CD4-positive, alpha-beta T cell treated with Interferon gamma for 1 hour (primary cell): ENCODE measurements around the gene TCFL5.
"Not testable (repeated sequence)": the region's sequence is repeated elsewhere in the genome, so short reads cannot be mapped to it uniquely, and the experiment has no call there.

Experiments used
- DNase-seq: peaks from one replicate; pipeline ENCODE4 v3.0.0-alpha.2; 2020

Gene TCFL5

DNA sequence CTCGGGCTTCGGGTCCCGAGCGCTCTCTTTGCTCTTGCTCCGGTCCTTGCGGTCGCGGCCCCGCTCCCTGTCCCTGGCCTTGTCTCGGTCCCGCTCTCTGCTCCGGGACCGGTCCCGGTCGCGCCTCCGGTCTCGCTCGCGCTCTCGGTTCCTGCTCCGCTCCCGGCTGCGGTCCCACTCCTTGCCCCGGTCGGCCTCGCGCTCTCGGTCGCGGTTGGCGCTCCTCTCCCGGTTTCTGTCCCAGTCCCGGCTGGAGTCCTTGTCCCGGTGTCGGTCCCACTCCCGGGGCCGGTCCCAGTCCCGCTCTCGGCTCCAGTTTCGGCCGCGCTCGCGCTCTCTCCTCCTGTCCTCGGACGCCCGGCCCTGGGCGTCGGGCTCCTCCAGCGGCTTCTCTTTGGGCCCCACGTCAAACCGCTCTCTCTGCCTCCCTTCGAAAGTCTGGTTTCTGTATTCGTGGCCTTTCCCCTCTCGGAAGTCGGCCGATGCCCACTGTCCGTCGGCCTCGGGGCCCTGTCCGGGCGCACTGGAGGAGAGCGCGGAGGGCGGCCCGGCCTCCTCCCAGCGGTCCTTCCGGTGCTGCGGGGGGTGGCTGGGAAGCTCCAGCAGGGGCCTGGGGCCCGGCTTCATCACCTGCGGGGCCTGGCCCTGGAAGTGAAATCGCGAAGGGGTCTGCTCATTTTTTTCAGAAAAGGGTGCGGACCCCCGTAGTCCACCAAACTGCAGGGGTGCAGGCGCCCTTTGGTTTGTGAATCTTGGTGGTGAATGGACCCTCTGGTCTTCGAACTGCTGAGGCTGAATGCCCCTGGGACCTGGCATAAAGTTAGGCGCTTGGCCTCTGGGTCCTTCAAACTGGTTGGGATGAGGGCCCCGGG is 17.9 kb upstream of the TCFL5 start:
- DNase-seq, result no peak

DNA sequence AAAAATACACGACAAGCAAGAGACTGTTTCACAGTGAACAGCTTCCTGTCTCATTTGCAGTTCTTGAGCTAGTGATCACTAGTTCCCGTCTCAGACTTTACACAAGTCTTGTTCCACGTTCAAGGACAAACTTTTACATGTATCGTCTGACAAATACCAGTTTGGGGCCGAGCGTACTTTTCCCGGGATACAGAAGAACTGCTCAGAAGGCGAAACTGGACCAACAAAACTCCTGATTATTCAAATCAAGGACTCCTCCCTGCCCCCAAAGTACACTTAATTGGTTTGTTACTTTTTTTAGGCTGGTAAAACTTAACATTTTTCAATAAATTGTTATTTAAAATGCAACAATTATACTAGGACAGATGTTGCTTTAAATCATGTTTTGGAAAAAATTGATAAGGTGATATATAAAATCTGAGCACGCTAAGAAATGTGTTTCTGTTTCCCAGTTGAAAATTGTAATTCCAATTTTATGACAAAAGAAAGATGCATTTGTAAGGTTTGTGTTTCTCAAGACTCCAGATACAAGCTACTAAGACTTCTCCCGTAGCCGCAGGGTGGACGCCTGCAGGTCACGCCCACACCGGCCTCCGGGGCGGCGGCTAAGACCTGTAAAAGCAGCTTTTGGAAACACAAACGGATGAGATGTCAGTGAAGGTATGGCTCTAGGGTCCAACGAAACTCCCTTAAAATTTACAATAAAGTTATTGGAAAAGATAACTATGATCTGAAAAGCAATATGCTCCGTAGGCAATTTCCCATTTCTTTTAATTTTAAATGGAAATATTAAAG is 16.8 kb upstream of the TCFL5 start:
- no peak for DNase-seq

DNA sequence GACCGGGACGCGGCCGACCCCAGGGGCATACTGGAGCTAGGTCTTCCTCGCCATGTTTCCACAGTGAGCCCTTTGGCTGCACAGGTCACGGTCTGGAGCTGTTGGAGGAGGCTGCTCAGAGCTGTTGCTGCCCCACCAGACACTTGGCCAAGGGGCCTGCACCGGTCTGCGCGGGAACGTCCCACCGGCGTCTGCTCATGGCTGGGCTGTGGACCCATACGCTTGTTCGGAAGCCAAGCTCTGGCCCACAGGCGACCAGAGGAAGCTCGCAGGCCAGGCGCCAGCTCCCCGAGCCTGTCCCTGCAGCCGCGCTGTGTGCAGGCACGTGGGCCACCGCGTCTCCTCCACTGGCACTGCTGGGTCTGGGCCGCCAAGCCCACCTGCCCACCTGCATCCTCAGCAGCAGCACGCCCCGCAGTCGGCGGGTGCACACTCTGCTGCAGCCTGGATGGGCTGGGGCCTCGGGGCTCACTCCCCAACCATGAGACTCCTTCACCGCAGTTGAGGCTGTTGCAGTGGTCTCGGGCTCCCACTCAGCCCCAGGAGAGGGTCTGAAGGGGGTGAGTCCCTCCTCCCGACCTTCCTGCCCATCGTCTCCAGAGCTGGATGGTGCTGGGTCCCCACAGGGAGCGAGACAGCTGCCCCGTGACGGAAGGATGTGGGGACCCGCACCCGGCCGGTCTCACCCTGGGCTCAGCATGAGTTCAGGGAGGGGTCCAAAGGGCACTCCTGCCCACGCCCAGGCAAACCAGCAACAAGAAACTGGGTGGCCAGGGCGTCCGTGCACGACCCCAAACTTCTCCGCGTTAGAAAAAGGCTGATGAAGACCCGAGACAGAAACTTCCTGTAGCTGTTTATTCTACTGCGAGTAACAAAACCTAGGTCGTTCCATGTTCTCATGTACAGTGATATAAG is 15.5 kb upstream of the TCFL5 start:
- no peak for DNase-seq

DNA sequence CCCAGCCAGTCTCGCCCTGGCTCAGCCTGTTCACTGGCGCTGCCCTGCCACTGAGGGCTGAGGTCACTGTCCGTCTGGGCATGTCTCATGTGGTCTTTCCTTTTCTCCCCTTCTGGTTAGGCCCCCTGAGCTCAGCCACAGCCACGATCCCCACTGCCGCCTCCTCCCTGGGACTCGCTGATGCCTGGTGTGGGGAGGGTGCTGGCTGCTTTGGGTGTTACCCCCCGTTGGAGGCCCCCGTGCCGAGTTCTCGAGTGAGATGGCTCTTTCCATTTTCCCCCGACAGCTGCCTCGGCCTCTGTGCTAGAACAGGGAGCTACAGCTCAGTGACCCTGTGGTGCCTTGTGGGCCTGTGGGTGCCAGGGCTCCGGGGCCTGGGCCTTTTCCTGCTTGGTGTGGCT is 14.9 kb upstream of the TCFL5 start:
- DNase-seq, result no peak

DNA sequence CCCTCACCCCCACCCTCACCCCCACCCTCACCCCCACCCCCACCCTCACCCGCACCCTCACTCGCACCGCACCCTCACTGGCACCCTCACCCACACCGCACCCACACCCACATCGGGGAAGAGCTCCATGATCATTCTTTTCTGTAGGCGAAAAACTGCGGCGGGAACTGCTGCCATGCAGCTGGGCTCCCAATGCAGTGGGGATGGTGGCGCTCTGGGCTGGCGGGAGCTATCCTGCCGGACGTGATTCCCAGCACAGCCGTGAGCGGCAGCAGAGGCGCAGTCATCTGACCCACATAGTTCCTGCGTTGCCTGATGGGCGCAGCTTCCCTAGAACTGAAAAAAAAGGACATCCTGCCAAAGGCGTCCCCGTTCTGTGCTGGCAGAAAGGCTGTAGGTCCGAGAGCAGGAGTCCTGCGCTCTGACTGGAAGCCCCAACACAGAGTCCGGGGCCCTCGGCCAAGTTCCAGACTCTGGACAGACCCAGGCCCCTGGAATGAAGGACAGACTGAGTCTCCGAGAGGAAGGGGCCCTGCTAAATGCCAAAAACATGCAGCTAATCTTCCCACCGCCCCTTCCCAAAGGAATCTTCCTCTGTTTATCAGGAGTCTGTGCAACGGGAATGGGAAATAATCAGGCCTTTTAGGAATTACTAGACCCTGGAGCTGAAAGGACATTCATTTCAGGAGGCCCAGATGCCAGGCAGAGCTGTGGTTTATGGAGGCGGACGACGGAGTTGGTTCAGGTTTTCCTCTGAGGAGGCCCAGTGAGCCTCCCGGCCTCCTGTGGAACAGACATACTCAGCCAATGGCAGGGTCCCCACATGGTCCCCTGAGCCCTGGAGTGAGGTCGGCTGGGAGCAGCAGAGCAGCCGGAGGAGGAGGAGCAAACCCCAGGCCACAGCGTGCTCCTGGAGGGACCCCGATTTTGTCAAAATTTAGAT is 14.1 kb upstream of the TCFL5 start:
- no peak for DNase-seq

DNA sequence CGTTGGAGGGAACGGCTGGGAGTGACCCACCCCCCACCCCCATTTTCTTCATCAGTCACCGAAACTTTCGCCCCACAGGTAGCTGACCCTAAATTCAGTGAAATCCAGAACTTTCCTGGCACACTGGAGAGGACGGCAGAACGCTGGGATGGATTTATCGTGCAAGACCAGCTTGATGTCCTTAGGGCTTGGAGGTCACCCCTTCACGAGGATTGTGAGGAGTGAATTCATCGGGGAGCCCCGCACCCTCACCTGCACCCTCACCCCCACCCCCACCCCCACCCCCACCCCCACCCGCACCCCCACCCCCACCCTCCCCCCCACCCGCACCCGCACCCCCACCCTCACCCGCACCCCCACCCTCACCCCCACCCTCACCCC is 13.3 kb upstream of the TCFL5 start:
- DNase-seq, result no peak

DNA sequence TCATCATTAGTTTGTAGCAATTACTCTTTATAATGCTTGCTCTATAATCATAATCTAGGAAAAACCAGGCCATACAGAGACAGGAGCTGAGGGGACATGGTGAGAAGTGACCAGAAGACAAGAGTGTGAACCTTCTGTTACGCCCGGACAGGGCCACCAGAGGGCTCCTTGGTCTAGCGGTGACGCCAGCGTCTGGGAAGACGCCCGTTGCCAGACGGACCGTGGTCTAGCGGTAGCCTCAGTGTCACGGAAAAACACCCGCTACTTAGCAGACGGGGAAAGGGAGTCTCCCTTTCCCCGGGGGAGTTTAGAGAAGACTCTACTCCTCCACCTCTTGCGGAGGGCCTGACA is 12.0 kb upstream of the TCFL5 start:
- DNase-seq, result peak; percentile 30

DNA sequence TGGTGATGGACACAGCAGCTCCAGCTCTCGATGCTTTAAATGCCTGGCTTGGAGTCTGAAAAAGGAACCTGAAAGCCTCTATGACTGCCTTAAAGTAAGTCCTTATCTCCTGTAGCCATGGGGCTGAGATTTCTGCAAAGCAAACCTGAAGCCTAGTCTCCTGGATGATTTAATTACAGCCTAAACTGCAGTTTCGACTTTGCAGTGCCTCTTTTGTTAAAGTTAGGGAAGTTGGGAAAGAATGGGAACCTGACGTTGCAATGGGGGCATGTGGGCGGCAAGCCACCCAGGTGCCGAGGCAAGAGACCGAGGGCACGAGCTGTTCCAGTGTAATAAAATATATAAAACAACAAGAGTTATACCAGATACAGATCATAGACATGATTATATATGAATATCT is 11.7 kb upstream of the TCFL5 start:
- no peak for DNase-seq

DNA sequence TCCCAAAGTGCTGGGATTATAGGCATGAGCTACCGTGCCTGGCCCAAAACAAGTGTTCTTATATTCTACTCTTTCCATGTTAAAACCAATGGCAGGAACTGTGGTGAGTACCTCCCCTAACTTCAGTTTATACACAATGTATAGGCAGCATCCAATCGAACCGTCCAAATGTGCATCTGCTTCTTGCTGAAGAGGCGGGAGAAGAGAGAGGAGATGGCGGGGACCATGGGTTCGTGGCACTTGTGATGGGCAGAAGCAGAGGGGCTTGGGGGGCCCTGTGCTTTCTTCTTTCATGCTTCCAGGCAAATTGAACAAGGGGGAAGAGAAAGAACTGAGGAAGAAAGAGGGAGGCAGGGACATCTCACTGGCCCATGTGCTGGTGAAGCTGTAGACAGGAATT is 11.2 kb upstream of the TCFL5 start:
- no peak for DNase-seq

DNA sequence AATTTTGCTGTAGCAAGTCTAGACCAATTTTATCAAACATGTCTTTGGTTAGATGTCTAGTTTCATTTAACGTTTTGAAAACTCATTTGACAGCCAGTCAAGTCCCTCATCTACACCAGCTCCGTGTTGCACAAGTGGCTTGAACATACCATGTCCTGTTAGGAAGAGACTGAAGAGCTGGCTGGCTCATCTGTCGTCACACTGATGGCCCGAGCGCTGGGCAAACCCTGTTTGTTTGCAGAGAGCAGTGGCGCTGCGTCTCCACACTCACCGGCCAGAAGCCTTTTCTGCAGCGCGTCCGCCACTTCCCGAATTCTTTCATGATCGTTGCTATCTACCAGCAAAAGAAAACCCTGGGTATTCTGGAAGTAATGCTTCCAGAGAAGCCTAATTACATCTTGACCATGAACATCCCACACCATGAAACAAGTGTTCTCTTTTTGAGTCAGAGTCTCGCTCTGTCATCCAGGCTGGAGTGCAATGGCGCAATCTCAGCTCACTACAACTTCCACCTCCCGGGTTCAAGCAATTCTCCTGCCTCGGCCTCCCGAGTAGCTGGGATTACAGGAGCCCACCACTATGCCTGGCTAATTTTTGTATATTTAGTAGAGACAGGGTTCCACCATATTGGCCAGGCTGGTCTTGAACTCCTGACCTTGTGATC is 10.7 kb upstream of the TCFL5 start:
- DNase-seq, result no peak

DNA sequence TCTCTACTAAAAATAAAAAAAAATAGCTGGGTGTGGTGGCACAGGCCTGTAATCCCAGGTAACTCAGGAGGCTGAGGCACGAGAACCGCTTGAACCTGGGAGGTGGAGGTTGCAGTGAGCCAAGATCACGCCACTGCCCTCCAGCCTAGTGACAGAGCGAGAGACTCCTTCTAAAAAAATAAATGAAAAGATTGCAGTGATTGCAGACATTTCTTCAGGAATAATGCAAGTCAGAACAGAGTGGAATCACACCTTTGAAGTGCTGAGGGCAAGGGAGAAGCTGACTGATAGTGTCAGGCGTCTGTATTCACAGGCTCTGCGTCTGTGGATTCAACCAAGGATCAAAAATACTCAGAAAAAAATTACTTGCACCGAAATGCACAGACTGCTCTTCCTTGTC is 2.6 kb upstream of the TCFL5 start:
- DNase-seq, result no peak

DNA sequence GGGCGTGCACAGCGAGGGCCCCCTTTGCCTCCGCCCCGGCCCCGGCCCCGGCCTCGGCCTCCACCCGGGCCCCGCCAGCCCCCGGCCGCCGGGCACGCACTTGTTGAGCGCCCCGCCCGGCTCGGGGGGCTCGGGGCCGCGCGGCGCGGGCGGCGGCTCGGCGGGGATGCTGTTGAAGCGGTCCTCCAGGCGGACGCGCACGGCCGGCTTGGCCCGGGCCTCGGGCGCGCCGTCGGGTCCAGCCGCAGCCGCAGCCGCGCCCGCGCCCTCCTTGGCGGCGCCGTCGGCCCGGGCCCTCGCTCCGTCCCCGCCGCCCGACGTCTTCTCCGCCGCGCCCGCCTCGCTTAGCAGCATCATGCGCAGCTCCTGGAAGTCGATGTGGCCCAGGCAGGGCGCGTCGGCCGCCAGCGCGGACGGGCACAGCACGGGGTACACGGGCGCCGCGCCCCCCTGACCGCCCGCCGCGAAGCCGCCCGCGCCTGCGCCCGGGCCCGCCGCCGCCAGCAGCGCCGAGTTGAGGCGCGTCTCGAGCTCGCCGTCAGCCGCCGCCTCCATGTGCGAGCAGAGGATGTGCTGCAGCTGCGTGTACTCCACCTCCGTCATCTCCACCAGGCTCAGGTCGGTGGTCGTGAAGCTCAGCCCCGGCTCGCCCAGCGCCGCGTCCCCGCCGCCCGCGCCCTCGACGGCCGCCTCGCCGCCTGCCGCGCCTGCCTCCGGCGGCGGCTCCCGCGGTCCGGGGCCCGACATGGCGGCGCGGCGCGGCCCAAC is 514 bp downstream of the TCFL5 start:
- peak; percentile 48 for DNase-seq

DNA sequence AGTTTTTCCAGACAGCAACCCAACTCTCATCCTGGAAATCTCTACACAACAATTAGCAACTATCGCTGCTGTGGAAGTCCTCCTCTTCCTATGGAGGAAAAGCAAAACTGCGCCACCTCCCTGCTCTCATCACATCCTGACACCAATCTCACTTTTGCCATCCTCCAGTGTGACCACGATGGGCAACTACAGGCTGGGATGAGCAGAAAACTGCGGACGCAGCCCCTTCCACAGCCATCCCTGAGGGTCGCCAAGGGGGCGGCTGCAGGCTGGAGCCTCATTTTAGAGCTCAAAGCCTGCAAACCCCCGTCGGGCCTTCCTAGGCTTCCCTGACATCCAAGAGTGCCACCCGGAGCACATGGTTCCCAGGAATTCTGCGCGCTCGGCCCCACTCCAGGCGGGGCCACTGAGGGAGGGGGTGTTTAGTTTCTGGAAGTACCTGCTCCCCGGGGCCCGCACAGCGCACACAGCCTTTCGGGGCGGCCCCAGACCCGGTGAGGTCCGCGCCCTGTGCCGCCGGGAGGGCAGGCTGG is 1.2 kb downstream of the TCFL5 start:
- no peak for DNase-seq

DNA sequence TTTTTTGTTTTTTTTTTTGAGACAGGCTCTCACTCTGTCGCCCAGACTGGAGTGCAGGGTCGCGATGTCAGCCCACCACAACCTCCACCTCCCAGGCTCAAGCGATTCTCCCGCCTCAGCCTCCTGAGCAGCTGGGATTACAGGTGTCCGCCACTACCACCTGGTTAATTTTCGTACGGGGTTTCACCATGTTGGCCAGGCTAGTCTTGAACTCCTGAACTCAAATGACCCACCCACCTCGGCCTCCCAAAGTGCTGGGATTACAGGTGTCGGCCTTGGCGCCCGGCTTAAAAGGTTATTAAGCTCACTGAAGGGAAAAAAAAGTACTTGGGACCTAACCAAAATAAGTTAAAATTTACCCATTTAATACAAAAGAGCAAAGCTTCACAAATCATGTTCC is 1.9 kb downstream of the TCFL5 start:
- DNase-seq, result no peak

DNA sequence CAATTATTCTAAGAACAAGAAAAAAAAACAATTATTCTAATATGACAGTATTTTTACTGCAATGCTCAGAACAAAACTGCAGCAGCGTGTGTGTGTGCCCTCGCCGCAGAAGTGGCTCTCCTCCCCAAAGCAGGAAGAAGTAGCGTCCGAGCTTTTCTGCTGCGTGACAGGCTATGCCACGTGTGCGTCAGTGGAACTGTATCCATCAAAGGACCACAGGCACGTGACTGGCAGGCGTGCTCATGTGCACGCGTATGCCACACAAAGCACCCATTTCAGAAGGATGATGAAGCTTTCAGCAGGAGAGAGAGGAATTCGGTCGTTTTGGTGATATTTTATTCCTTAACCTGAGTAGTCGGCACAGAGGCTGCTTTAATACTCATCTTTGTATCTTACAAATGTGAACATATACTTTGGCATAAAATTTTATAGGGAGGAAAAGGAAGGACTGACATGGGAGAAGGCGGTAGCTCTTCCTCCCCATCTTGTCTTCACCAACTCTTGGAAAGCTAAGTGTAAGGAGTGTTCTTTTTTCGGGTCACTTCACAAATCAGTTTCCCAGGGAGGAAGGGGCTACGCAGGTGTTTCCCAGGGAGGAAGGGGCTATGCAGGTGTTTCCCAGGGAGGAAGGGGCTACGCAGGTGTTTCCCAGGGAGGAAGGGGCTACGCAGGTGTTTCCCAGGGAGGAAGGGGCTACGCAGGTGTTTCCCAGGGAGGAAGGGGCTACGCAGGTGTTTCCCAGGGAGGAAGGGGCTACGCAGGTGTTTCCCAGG is 3.4 kb downstream of the TCFL5 start:
- peak; percentile 40 for DNase-seq

DNA sequence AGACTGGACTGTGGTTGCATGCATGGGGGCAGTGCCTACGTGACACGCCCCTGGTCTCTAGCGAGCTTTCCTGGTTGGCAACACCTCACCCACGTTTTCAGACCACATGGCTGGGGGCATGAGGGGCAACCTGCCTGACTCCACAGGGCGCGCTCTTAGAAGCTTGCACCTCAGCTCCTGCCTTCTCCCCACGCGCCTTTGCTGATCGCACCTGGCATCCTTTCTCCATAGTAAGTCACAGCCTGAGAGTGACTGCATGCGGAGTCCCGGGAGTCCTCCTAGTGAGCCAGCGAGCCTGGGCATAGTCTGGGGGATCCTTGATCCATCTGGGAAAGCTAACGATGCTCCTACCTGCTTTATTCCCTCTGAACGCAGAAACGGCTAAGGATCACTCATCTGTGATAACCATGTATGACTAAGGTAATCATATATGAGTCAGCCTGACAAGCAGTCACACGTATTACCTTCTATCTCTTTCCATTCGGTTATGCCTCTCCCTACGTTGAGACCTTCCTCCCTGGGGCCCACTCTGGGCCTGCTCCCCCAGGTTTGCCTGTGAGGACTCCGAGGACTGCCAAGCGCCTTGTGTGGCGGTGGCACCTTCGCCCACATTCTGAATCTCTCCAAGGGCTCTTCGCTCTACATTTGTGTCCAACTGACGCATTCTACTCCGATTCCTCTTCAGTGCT is 4.5 kb downstream of the TCFL5 start:
- DNase-seq, result no peak

DNA sequence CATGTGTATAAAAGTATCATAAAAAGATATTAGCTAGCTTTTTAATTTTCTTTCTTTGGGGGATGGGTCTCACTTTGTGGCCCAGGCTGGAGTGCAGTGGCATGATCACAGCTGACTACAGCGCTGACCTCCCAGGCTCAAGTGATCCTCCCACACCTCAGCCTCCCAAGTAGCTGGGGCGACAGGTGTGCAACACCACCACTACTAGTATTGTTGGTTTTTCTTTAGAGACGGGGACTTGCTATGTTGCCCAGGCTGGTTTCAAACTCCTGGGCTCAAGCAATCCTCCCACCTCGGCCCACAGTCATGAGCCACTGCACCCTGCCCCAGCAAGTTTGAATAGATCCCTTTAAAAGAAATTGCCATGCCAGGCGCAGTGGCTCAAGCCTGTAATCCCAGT is 6.5 kb downstream of the TCFL5 start:
- no peak for DNase-seq

DNA sequence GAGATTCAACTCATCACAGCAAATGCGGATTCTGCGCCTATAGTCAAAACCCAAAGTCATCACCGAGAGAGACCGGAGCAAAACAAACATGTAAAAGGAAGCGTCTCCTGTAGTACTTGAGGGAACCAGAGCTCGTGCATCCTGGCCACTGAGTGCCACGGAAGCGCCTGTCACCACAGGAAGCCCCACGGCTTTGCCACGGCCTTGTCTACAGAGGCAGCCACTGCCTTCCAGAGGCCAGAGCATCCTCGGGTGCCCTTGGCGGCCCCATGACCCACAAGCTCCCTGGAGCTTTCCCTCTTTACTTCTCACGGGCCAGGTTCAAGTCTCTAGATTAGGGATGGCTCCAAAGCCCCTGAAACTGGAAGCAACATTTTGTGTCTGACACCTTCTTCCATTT is 7.5 kb downstream of the TCFL5 start:
- no peak for DNase-seq

DNA sequence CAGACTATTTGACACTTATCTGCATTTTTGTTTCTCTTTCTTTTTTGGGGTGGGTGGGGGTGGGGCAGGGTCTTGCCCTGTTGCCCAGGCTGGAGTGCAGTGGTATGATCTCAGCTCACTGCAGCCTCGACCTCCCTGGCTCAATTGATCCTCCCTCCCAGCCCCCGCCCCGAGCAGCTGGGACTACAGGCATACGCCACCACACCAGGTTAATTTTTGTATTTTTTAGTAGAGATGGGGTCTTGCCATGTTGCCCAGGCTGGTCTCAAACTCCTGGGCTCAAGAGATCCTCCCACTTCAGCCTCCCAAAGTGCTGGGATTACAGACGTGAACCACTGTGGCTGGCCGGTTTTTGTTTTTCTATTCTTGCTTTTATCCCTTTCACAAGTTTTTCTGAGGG is 8.3 kb downstream of the TCFL5 start:
- DNase-seq, result not testable (repeated sequence)
